ENCODE measurements around the gene RECQL5.

The RECQL5 gene

GRCh38 chr17:75636381-75637142 lies 30.4 kb downstream of the RECQL5 start:
- TF ChIP-seq GATA2 (IDR thresholded peaks at IDR 0.05; ENCODE audit: low read depth, low read length) (no peak), GATA3 (IDR thresholded peaks at IDR 0.05; ENCODE audit: low read depth, low read length) (no peak)

DNA sequence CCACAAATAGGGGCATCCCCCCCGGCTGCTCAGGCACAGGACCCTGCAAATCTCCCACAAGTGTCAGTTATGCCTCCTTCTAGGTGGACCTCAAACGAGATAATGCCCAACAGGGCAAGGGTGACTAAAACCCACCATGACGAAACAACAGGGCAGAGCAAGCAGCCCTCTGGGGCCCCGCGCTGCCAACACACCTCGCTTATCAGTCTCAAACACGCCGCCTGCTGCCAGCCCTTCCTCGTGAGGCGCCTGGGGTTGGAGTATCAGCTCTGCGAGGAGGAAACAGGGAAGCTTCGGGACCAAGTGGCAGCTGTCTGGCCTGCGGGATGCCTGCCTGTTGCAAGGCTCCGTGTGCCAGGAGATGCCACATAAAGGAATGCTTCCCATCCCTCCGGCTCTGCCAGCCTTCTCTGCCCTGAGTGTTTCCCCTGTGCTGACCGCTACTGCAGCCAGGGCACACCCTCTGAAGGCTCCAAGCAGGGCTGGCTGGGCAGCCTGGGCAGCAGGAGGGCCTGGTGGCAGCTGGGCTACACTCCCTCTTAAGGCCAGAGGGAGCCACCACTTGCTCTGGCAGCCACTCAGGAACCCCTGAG lies 31.2 kb downstream of the RECQL5 start:
- TF ChIP-seq GATA3 (IDR thresholded peaks at IDR 0.05; ENCODE audit: low read depth, low read length) (no peak), GATA2 (IDR thresholded peaks at IDR 0.05; ENCODE audit: low read depth, low read length) (no peak)

DNA sequence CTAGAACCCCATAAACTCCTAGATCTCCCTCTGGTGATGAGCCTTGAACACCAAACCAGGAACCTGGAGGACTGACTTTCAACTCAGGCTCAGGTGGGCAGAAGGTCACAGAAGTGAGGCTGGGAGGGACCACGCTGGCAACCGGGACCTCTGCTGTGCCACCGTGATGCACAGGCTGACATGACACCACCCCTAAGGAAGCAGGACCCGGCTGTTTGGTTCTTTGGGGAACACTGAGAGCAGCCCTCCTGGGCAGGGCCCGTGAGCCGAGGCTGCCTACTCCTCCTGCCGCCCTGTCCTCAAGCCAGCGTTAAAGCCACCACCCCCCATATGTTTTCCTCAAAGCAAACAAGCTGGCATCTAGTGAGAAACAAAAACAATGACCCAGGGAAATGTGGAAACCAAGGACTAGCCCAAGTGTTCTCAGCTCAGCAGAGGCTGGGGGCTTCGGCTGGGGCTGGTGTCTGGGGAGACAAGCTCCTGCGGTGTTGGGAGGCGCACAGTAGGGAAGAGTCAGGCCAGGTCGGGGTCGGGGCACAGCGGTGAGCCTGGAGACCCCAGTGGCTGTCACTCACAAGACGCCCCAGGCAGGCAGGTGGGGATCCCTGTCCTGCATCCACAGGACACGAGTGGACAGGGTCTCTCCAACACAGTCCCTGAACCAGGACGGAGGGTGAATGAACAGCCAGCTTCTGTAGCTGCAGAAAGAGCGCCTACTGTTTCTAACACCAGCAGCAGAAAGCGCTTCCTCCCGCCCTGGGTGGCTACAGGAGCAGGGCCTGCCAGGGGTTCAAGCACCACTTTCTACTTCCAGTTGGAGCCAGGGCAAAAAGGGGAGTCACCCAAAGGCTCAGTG lies 32.0 kb downstream of the RECQL5 start:
- no peak for TF ChIP-seq GATA3 (IDR thresholded peaks at IDR 0.05; ENCODE audit: low read depth, low read length)
- TF ChIP-seq GATA2 (IDR thresholded peaks at IDR 0.05; ENCODE audit: low read depth, low read length): no peak

DNA sequence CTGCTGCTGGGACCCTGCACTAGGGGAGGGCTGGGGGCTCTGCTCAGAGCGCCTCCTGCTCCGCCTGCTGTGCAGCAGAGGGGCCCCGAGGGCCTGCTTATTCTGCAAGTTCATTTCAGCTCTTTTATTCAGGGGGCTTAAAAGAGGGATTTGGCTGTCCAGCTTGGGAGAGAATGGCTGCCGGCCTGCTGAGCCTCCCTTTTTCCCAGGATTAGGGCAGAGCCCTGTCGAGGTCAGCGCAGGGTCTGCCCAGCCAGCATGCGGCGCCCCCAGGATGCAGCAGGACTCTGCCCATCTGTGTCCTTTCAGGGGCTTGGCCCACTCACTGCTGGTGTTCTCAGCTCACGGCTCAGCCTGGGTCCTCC lies 32.6 kb downstream of the RECQL5 start:
- TF ChIP-seq GATA3 (IDR thresholded peaks at IDR 0.05; ENCODE audit: low read depth, low read length) (no peak), GATA2 (IDR thresholded peaks at IDR 0.05; ENCODE audit: low read depth, low read length) (no peak)

- TF ChIP-seq GATA3 (IDR thresholded peaks at IDR 0.05; ENCODE audit: low read depth, low read length) (no peak), GATA2 (IDR thresholded peaks at IDR 0.05; ENCODE audit: low read depth, low read length) (no peak)
These were observed 33.2 kb downstream of the RECQL5 start for GRCh38 chr17:75633486-75634375.

- TF ChIP-seq GATA3 (IDR thresholded peaks at IDR 0.05; ENCODE audit: low read depth, low read length) (no peak), GATA2 (IDR thresholded peaks at IDR 0.05; ENCODE audit: low read depth, low read length) (no peak)
These were observed 34.0 kb downstream of the RECQL5 start, which contains the start of gene SMIM5 for GRCh38 chr17:75632863-75633485. Gene SMIM5, plus strand, starts transcription at chr17:75633434. Its CDS starts 6,768 bp downstream, at chr17:75640202.

- TF ChIP-seq GATA2 (IDR thresholded peaks at IDR 0.05; ENCODE audit: low read depth, low read length) (no peak), GATA3 (IDR thresholded peaks at IDR 0.05; ENCODE audit: low read depth, low read length) (no peak)
These were observed 34.5 kb downstream of the RECQL5 start for GRCh38 chr17:75632428-75632827.

DNA sequence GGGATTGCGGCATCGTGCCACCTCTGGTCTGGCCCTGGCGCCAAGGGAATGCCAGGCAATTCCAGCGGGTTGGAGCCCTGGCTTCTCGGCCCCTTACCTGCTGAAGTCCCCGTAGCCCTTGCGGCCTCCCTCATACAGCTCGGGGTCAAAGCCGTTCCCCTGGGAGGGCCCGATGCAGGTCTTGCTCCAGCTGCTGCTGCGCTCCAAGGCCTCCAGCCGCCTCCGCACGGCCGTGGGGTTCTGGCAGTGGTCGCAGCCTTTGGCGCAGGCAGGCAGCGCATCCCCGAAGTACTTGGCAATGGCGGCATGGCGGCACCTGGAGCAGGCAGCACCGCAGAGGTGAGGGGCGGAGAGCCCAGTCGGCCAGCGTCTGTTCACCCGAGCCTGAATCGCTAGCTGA lies 35.6 kb downstream of the RECQL5 start:
- no peak for TF ChIP-seq GATA2 (IDR thresholded peaks at IDR 0.05; ENCODE audit: low read depth, low read length)

DNA sequence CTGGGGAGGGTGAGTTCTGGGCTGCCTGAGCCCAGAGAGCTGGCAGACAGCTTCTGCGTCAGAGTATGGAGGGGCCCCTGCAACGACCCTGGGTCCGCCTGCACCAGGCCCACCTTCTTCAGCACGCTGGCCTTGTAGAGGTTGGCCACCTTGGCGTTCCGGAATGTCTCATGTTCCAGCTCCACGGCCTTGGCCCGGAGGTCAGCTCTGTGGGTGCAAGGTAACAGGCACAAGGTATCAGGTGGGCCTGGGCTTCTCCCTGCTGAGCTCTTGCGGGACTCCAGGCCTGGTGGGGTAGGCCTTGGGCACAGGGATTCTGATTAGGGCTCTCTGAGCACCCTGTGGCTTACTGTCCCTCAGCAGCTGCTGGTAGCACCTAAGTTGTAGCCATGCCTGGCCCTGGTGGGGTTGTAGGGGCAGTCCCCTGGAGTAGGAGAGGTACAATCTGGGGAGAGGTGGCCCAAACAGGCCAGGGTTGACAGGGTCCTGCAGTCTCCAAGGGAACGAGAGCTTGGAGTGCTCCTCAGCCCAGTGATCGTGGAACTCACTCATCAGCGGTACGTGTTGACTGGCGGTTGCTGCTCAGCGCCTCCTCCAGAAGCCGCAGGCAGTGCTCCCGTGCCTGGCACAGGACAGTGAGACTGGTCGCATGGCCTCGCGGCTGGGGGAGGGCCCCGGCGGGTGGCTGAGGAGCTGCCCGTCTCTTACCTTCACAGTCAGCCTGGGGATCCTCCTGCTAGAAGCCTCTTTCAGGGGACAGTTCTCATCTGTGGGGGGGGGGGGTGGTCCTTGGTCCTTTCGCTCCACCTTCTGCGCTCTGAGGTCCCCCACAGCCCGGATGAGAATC lies 36.7 kb downstream of the RECQL5 start:
- no peak for TF ChIP-seq GATA3 (IDR thresholded peaks at IDR 0.05; ENCODE audit: low read depth, low read length)
- TF ChIP-seq GATA2 (IDR thresholded peaks at IDR 0.05; ENCODE audit: low read depth, low read length): no peak

- TF ChIP-seq GATA2 (IDR thresholded peaks at IDR 0.05; ENCODE audit: low read depth, low read length): no peak
- no peak for TF ChIP-seq GATA3 (IDR thresholded peaks at IDR 0.05; ENCODE audit: low read depth, low read length)
These were observed 37.8 kb downstream of the RECQL5 start for GRCh38 chr17:75629157-75629556.

- TF ChIP-seq GATA2 (IDR thresholded peaks at IDR 0.05; ENCODE audit: low read depth, low read length): no peak
- no peak for TF ChIP-seq GATA3 (IDR thresholded peaks at IDR 0.05; ENCODE audit: low read depth, low read length)
These were observed 38.5 kb downstream of the RECQL5 start for GRCh38 chr17:75628425-75628824.

DNA sequence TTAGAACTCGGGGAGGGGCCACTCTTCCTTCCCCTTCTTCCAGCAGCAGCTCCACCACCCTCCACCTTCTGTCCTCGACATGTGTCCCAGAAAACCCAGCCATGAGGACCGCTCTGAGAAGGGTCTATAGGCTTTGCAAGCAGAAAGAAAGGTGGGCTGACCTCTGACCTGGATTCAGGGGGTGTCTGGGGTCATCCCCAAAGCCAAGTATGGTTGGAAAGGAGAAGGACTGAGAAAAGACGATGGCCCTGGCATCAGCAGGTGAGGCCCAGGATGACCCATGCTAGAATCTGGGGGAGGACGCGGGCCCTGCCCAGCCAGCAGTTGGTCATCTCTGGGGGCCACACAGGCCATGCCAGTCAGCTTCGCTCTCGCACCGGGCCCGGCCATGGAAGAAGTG lies 39.9 kb downstream of the RECQL5 start:
- TF ChIP-seq GATA2 (IDR thresholded peaks at IDR 0.05; ENCODE audit: low read depth, low read length) (no peak), GATA3 (IDR thresholded peaks at IDR 0.05; ENCODE audit: low read depth, low read length) (no peak)
